Right atrium auricular region (tissue), 2 donors: ENCODE results near the gene GRIA4. TPM values are rescaled to one million over a fixed set of nuclear protein-coding genes. Genes with fewer than 3 reads are reported as not detected.
"Not testable (repeated sequence)": the region's sequence is repeated elsewhere in the genome, so short reads cannot be mapped to it uniquely, and the experiment has no call there.

Experiments used
- DNase-seq: peaks from one replicate; pipeline ENCODE4 v3.0.0-alpha.2; 2019; ENCODE audit warnings: low spot score
- H3K27ac ChIP-seq, 2 donors: fragments of 200-600 bp; sonication (generic); 1 replicate in 1 of 2; 2 replicates in 1 of 2; pipeline ENCODE4 v1.5.1; 2016 to 2019
- H3K27me3 ChIP-seq, 2 donors: fragments of 200-600 bp; sonication (generic); one replicate each; pipeline versions ENCODE4 v1.5.1 to v1.6.0; 2017 to 2019
- H3K36me3 ChIP-seq: fragments of 200-600 bp; sonication (generic); one replicate; pipeline ENCODE4 v1.5.1; 2016
- H3K4me1 ChIP-seq, 2 donors: fragments of 200-600 bp; sonication (generic); one replicate each; pipeline versions ENCODE4 v1.5.1 to v1.6.0; 2017 to 2019
- H3K4me3 ChIP-seq, 2 donors: fragments of 200-600 bp; sonication (generic); 1 replicate in 1 of 2; 2 replicates in 1 of 2; pipeline ENCODE4 v1.5.1; 2017 to 2019; ENCODE audit warnings: mild to moderate bottlenecking in 1 of 2, moderate library complexity in 1 of 2
- H3K9me3 ChIP-seq, 2 donors: fragments of 200-600 bp; sonication (generic); one replicate each; pipeline ENCODE4 v1.5.1; 2019
- CTCF ChIP-seq, 2 donors: fragments of 200-600 bp; sonication (generic); IDR thresholded peaks; one replicate each; pipeline ENCODE4 v1.5.1; 2019; ENCODE audit warnings: antibody characterized with exemption in 2 of 2
- total RNA-seq, 2 donors: library from RNA; depleted of rRNA; stranded (reverse); fragments of >200 nt; gene quantifications; one replicate each; pipeline ENCODE4 v1.1.0, GENCODE V29; 2016

GRIA4 gene
- total RNA-seq, 2 donors from 2014 or later = not detected

- no peaks in the 10 kb centered on the region for H3K36me3 ChIP-seq
- no peaks in the 10 kb centered on the region for H3K4me1 ChIP-seq
- no peaks in the 10 kb centered on the region for H3K27me3 ChIP-seq
- H3K9me3 ChIP-seq = no peaks in the 10 kb centered on the region
- no peak overlapping the region for H3K27ac ChIP-seq
- no peak overlapping the region for H3K4me3 ChIP-seq
- TF ChIP-seq CTCF (IDR thresholded peaks at IDR 0.05) = no peak
- DNase-seq = no peak
Observed at GRCh38 chr11:105783216-105783615, 173.3 kb downstream of the GRIA4 start.

GRCh38 chr11:105785850-105786249 lies 176.0 kb downstream of the GRIA4 start:
- not testable (repeated sequence) for H3K9me3 ChIP-seq, H3K4me3 ChIP-seq, DNase-seq, H3K4me1 ChIP-seq, H3K36me3 ChIP-seq, H3K27ac ChIP-seq, H3K27me3 ChIP-seq

GRCh38 chr11:105786741-105787140 lies 176.9 kb downstream of the GRIA4 start:
- Histone ChIP-seq H3K9me3 (no peaks in the 10 kb centered on the region), H3K27ac (no peak overlapping the region), H3K36me3 (no peaks in the 10 kb centered on the region), H3K27me3 (no peaks in the 10 kb centered on the region), H3K4me3 (no peak overlapping the region), H3K4me1 (no peaks in the 10 kb centered on the region)
- no peak for TF ChIP-seq CTCF (IDR thresholded peaks at IDR 0.05)
- DNase-seq = no peak

GRCh38 chr11:105789579-105790420 lies 179.9 kb downstream of the GRIA4 start:
- Histone ChIP-seq H3K4me1 (no peaks in the 10 kb centered on the region), H3K9me3 (no peaks in the 10 kb centered on the region), H3K27ac (no peak overlapping the region), H3K36me3 (no peaks in the 10 kb centered on the region), H3K27me3 (no peaks in the 10 kb centered on the region), H3K4me3 (no peak overlapping the region)
- no peak for TF ChIP-seq CTCF (IDR thresholded peaks at IDR 0.05)
- no peak for DNase-seq

- no peaks in the 10 kb centered on the region for H3K36me3 ChIP-seq
- H3K4me3 ChIP-seq = no peak overlapping the region
- H3K4me1 ChIP-seq = no peaks in the 10 kb centered on the region
- H3K27ac ChIP-seq = no peak overlapping the region
- H3K27me3 ChIP-seq = no peaks in the 10 kb centered on the region
- H3K9me3 ChIP-seq = no peaks in the 10 kb centered on the region
- DNase-seq = no peak
- no peak for TF ChIP-seq CTCF (IDR thresholded peaks at IDR 0.05)
Observed at GRCh38 chr11:105790840-105791239, 181.0 kb downstream of the GRIA4 start.

- Histone ChIP-seq H3K36me3 (no peaks in the 10 kb centered on the region), H3K9me3 (no peaks in the 10 kb centered on the region), H3K27me3 (no peaks in the 10 kb centered on the region), H3K4me1 (no peaks in the 10 kb centered on the region), H3K27ac (no peak overlapping the region), H3K4me3 (no peak overlapping the region)
- no peak for TF ChIP-seq CTCF (IDR thresholded peaks at IDR 0.05)
- no peak for DNase-seq
Observed at GRCh38 chr11:105793092-105793491, 183.2 kb downstream of the GRIA4 start.
